Panc1 (cell line): Measurements from ENCODE around the gene NXPE3. TPM values are rescaled to one million over a fixed set of nuclear protein-coding genes. Genes with fewer than 3 reads are reported as not detected.

ENCODE experiments used
- ATAC-seq: fragments of 200-7000 bp; cut with Tn5 transposase; 2 replicates; pipeline ENCODE4 v1.9.1; 2020; ENCODE audit warnings: mild to moderate bottlenecking, moderate library complexity
- BruUV-seq: library from RNA; stranded (reverse); fragments of 400-500 nt; replicated peaks from 2 replicates; lab custom pipeline; 2021; lab: Mats Ljungman, UMichigan
- CTCF ChIA-PET: fragments of 300-600 bp; sonication (Branson Sonifier 250); formaldehyde crosslinking; loops from one replicate; lab custom pipeline; 2022; ENCODE audit warnings: antibody characterized with exemption; lab: Charles Lee
- POLR2A ChIA-PET: fragments of 300-600 bp; sonication (Branson Sonifier 250); formaldehyde crosslinking; loops from one replicate; lab custom pipeline; 2022; ENCODE audit warnings: antibody characterized with exemption; lab: Charles Lee
- DNase-seq: peaks from one replicate; pipeline ENCODE4 v3.0.0-alpha.2; 2010; ENCODE audit warnings: low read depth, low spot score
- H3K27ac ChIP-seq: 2 replicates; pipeline ENCODE4 v1.5.1; 2011; ENCODE audit warnings: mild to moderate bottlenecking, low read length, inconsistent platforms
- H3K27me3 ChIP-seq: fragments of 200-500 bp; sonication (Bioruptor generic); 2 replicates; pipeline ENCODE4 v1.6.0; 2014; ENCODE audit warnings: low read length, inconsistent platforms; ENCODE audit not compliant: control insufficient read depth, insufficient read depth
- H3K36me3 ChIP-seq: fragments of 200-500 bp; sonication (Bioruptor generic); 2 replicates; pipeline ENCODE4 v1.5.1; 2014; ENCODE audit warnings: inconsistent platforms, mild to moderate bottlenecking, low read length, moderate library complexity; ENCODE audit not compliant: control insufficient read depth, insufficient read depth
- H3K4me1 ChIP-seq: 2 replicates; pipeline ENCODE4 v1.5.1; 2011; ENCODE audit warnings: inconsistent platforms, mild to moderate bottlenecking, low read length, moderate library complexity; ENCODE audit not compliant: control insufficient read depth, insufficient read depth
- H3K4me3 ChIP-seq, 2 experiments: 2 replicates each; pipeline ENCODE4 v1.5.1; 2011 to 2012; ENCODE audit warnings: low read depth in 2 of 2, low read length in 2 of 2, mild to moderate bottlenecking in 2 of 2, inconsistent platforms in 1 of 2, moderate library complexity in 1 of 2
- H3K9me3 ChIP-seq: fragments of 200-500 bp; sonication (Bioruptor generic); 2 replicates; pipeline ENCODE4 v1.5.1; 2014; ENCODE audit warnings: low read depth, mild to moderate bottlenecking, inconsistent platforms, low read length, moderate library complexity; ENCODE audit not compliant: control insufficient read depth, insufficient read depth
- TCF7L2 ChIP-seq: IDR thresholded peaks from 2 replicates; pipeline ENCODE4 v1.6.1; 2011; ENCODE audit warnings: mild to moderate bottlenecking, low read depth, low read length, inconsistent platforms
- in situ Hi-C: cut with HindIII; loops from 2 replicates; pipeline ENCODE4 v1.10.0; 2016; ENCODE audit warnings: low sequenced_read_pairs, low pct_unique_long_range_greater_than_20kb
- intact Hi-C: fragments of 100-400 bp; cut with micrococcal nuclease; formaldehyde crosslinking; loops from one replicate; pipeline ENCODE4 v1.10.0; 2022; ENCODE audit not compliant: unreplicated experiment
- total RNA-seq: library from RNA; stranded (reverse); gene quantifications from one replicate; pipeline ENCODE4 v1.2.1, GENCODE V29; 2021; ENCODE audit not compliant: unreplicated experiment
- TF ChIP-seq, protein P1 (sequence below): fragments of 450-650 bp; IDR thresholded peaks from 2 replicates; pipeline ENCODE4 v1.5.1; 2017; ENCODE audit warnings: mild to moderate bottlenecking
- TF ChIP-seq, protein P2 (sequence below), 2 experiments: IDR thresholded peaks; 2 replicates each; pipeline ENCODE4 v1.6.1; 2011 to 2012; ENCODE audit warnings: low read depth in 2 of 2, control low read depth in 1 of 2, low read length in 1 of 2, mild to moderate bottlenecking in 1 of 2, moderate library complexity in 1 of 2; ENCODE audit not compliant: insufficient read depth in 1 of 2

NXPE3 gene
- total RNA-seq, 1 experiment from 2014 or later = 30.4 TPM

DNA sequence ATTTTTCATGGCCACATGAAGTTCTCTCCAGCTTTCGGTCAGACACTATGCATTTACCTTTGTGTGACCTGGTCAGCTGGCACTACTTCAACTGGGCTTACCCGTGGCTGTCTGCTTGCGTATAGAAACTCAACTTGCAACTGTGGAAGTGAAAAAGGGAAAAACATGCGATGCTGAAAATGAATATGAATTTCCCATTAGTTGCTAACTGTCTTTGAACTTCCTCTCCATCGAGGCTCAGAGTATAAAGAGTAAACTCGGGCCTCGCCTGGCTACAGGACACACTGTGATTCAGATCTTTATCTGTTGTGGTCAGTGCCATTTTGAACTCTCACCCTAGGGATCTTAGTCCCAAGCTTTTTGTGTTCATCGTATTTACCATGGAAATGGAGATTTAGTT lies 97.1 kb downstream of the NXPE3 start:
- H3K36me3 ChIP-seq = no peaks in the 10 kb centered on the region
- no peak overlapping the region for H3K27ac ChIP-seq
- intact Hi-C loops = no loop called here
- ATAC-seq = no peak
- H3K4me1 ChIP-seq = no peaks in the 10 kb centered on the region
- no peaks in the 10 kb centered on the region for H3K9me3 ChIP-seq
- TF ChIP-seq, protein P1, sequence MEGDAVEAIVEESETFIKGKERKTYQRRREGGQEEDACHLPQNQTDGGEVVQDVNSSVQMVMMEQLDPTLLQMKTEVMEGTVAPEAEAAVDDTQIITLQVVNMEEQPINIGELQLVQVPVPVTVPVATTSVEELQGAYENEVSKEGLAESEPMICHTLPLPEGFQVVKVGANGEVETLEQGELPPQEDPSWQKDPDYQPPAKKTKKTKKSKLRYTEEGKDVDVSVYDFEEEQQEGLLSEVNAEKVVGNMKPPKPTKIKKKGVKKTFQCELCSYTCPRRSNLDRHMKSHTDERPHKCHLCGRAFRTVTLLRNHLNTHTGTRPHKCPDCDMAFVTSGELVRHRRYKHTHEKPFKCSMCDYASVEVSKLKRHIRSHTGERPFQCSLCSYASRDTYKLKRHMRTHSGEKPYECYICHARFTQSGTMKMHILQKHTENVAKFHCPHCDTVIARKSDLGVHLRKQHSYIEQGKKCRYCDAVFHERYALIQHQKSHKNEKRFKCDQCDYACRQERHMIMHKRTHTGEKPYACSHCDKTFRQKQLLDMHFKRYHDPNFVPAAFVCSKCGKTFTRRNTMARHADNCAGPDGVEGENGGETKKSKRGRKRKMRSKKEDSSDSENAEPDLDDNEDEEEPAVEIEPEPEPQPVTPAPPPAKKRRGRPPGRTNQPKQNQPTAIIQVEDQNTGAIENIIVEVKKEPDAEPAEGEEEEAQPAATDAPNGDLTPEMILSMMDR = no peak
- TF ChIP-seq, protein P2, sequence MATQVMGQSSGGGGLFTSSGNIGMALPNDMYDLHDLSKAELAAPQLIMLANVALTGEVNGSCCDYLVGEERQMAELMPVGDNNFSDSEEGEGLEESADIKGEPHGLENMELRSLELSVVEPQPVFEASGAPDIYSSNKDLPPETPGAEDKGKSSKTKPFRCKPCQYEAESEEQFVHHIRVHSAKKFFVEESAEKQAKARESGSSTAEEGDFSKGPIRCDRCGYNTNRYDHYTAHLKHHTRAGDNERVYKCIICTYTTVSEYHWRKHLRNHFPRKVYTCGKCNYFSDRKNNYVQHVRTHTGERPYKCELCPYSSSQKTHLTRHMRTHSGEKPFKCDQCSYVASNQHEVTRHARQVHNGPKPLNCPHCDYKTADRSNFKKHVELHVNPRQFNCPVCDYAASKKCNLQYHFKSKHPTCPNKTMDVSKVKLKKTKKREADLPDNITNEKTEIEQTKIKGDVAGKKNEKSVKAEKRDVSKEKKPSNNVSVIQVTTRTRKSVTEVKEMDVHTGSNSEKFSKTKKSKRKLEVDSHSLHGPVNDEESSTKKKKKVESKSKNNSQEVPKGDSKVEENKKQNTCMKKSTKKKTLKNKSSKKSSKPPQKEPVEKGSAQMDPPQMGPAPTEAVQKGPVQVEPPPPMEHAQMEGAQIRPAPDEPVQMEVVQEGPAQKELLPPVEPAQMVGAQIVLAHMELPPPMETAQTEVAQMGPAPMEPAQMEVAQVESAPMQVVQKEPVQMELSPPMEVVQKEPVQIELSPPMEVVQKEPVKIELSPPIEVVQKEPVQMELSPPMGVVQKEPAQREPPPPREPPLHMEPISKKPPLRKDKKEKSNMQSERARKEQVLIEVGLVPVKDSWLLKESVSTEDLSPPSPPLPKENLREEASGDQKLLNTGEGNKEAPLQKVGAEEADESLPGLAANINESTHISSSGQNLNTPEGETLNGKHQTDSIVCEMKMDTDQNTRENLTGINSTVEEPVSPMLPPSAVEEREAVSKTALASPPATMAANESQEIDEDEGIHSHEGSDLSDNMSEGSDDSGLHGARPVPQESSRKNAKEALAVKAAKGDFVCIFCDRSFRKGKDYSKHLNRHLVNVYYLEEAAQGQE (IDR thresholded peaks at IDR 0.05; ENCODE audit: insufficient read depth in 1 of 2, low read depth in 2 of 2, low read length in 1 of 2) = no peak
- TF ChIP-seq TCF7L2 = no peak
- no TSS peak for BruUV-seq
- no peaks in the 10 kb centered on the region for H3K27me3 ChIP-seq
- ChIA-PET CTCF (interaction anchor here (0.5 kb wide), 1 partner anchor 50 kb away, joined by 3 read pairs; no protein-coding TSS in a partner anchor), POLR2A (no interaction called here)
- in situ Hi-C loops = no loop called here
- no peak overlapping the region for H3K4me3 ChIP-seq
- no peak for DNase-seq

Other genes starting within 250 kb of the NXPE3 start
- gene TRMT10C, start 217.3 kb upstream of the NXPE3 start, total RNA-seq = 35.0 TPM
- gene PCNP, start 205.0 kb upstream of the NXPE3 start, total RNA-seq = 165 TPM
- 20.1 TPM for gene ZBTB11, start 102.1 kb upstream of the NXPE3 start, total RNA-seq
- gene RPL24, start 92.5 kb upstream of the NXPE3 start, total RNA-seq = 1,155 TPM
- 17.4 TPM for gene CEP97, start 54.6 kb upstream of the NXPE3 start, total RNA-seq
- gene NFKBIZ, start 70.3 kb downstream of the NXPE3 start, total RNA-seq = 17.4 TPM